Aorta (tissue), 5 donors: ENCODE measurements around the gene TGFBI. TPM values are rescaled to one million over a fixed set of nuclear protein-coding genes. Genes with fewer than 3 reads are reported as not detected.

Experiments used
- ATAC-seq: fragments of 200-7000 bp; cut with Tn5 transposase; one replicate; pipeline ENCODE4 v1.9.1; 2022; ENCODE audit warnings: moderate library complexity; ENCODE audit not compliant: low FRiP score
- DNase-seq, 2 donors: peaks; one replicate each; pipeline ENCODE4 v3.0.0-alpha.2; 2020
- H3K27ac ChIP-seq, 2 donors: one replicate each; pipeline ENCODE4 v1.5.1; 2013; ENCODE audit warnings: low read length in 2 of 2, mild to moderate bottlenecking in 2 of 2, moderate library complexity in 2 of 2, control low read depth in 1 of 2, inconsistent platforms in 1 of 2, low read depth in 1 of 2
- H3K27me3 ChIP-seq, 2 donors: one replicate each; pipeline ENCODE4 v1.6.1; 2013; ENCODE audit warnings: control low read depth in 1 of 2, low read length in 1 of 2, mild to moderate bottlenecking in 1 of 2, moderate library complexity in 1 of 2; ENCODE audit not compliant: insufficient read depth in 2 of 2, control insufficient read depth in 1 of 2
- H3K36me3 ChIP-seq, 2 donors: one replicate each; pipeline ENCODE4 v1.6.1; 2013; ENCODE audit warnings: control low read depth in 1 of 2, low read length in 1 of 2, mild to moderate bottlenecking in 1 of 2; ENCODE audit not compliant: insufficient read depth in 2 of 2, control insufficient read depth in 1 of 2
- H3K4me1 ChIP-seq, 2 donors: one replicate each; pipeline ENCODE4 v1.6.1; 2013; ENCODE audit warnings: low read length in 2 of 2, control low read depth in 1 of 2, mild to moderate bottlenecking in 1 of 2, moderate library complexity in 1 of 2; ENCODE audit not compliant: insufficient read depth in 2 of 2, control insufficient read depth in 1 of 2
- H3K4me3 ChIP-seq, 2 donors: one replicate each; pipeline ENCODE4 v1.5.1; 2013; ENCODE audit warnings: low read length in 2 of 2, control low read depth in 1 of 2, mild to moderate bottlenecking in 1 of 2
- H3K9me3 ChIP-seq: one replicate; pipeline ENCODE4 v1.6.1; 2013; ENCODE audit warnings: mild to moderate bottlenecking, low read length; ENCODE audit not compliant: control insufficient read depth
- WGBS, 2 donors: extraction: QIAGEN DNeasy Blood & Tissue Kit; methylation state at CpG; one replicate each; pipeline ENCODE4 v1.1.7; 2013; 5-methylcytosine and 5-hydroxymethylcytosine counted together
- intact Hi-C, 2 donors: fragments of 100-400 bp; cut with DNase I; formaldehyde crosslinking; loops; one replicate each; pipeline versions ENCODE4 v1.14.2 to v1.15.0; 2022
- polyA plus RNA-seq, 2 donors: library from polyadenylated mRNA; stranded (reverse); fragments of 200-250 nt; gene quantifications; one replicate each; pipeline ENCODE4 v1.2.3, GENCODE V29; 2013
- total RNA-seq, 2 donors: library from RNA; stranded (reverse); fragmentation: NEBNext Ultra II Directional; extraction: Animal tissue kit (Norgen Biotek cat#: 25700); gene quantifications; one replicate each; pipeline ENCODE4 v1.2.1, GENCODE V29; 2021
- donor health status: healthy with polysubstance abuse.
- donor health status: Bipolar disorder and iron deficiency.
- donor health status: DM: no; HTN: no; CAD: no.
- donor health status: DM: no; HTN: no; CAD: no.
- donor health status: DM: yes; HTN: yes; CAD: no.

The TGFBI gene
- total and polyA plus RNA-seq, 4 donors: 83.3 to 335 (median 207) TPM

DNA sequence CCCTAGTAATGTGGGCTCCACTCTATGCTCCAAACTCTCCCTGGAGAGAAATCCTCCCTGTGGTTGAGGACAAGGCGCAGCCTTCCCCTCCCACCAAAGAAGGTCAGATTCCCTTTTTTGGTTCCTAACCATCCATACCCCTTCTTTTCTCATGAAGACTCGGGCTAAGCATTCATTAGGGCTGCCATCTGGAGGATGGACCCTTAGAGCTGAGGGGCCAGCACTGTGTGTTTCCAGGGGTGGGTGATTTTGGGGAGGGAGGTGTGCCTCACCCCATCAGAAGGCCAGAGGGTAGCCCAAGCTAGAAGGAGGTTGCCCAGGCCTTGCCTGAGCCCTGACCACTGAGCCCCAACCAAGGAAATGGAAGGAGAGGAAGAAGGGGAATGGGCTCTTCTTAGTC, 36.8 kb downstream of the TGFBI start:
- intact Hi-C loops: no loop called here
- no peaks in the 10 kb centered on the region for H3K9me3 ChIP-seq
- peak overlapping the region in 1 of 2 donors; percentile 8 for H3K27ac ChIP-seq
- no peaks in the 10 kb centered on the region for H3K27me3 ChIP-seq
- no peak overlapping the region for H3K4me3 ChIP-seq
- DNase-seq: no peak
- WGBS, 2 donors: 95 to 98% methylated on average over 2 of the region's 2 CpGs
- H3K4me1 ChIP-seq: no peaks in the 10 kb centered on the region
- ATAC-seq: no peak
- peaks cover 0 to 1% of the 10 kb centered on the region in 2 donors for H3K36me3 ChIP-seq

DNA sequence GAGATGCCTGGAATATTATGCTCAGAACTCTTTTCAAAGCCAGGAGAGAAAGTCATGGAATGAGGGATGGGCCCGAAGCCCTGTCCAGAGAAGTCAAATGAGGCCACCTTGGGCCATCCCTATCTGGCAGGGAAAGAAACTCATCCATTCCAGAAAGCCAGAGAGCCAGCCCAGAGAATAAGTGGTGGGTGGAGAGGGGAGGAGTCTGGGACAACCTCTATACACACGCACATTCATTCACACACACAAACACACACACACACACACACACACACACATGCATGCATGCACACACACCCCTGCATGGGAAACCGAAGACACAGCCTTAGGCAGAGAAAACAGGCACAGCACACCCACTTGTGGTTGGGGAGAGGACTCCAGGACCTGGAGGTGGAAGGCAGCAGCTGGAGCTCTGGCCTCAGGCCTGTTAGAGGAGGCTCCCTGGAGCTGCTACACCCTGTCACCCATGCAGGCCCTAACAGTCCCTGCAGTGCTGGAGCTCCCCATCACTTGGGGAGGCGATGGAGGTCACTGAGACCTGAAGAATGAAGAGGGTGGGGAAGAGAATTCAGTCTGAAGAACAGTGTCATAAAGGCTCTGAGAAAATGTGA, 38.0 kb downstream of the TGFBI start:
- DNase-seq (no peak), ATAC-seq (peak; percentile 62)
- 24 to 29% methylated on average over 4 of the region's 4 CpGs for WGBS, 2 donors
- intact Hi-C loops: no loop called here
- Histone ChIP-seq H3K27me3 (no peaks in the 10 kb centered on the region), H3K36me3 (peaks cover 0 to 1% of the 10 kb centered on the region in 2 donors), H3K27ac (no peak overlapping the region), H3K9me3 (no peaks in the 10 kb centered on the region), H3K4me1 (no peaks in the 10 kb centered on the region), H3K4me3 (no peak overlapping the region)

GRCh38 chr5:136067422-136067821, 38.6 kb downstream of the TGFBI start:
- Histone ChIP-seq H3K27ac (no peak overlapping the region), H3K36me3 (peaks cover 0 to 1% of the 10 kb centered on the region in 2 donors), H3K27me3 (no peaks in the 10 kb centered on the region), H3K9me3 (no peaks in the 10 kb centered on the region), H3K4me3 (no peak overlapping the region), H3K4me1 (no peaks in the 10 kb centered on the region)
- intact Hi-C loops: no loop called here
- no peak for DNase-seq
- 98 to 99% methylated on average over 1 of the region's 1 CpG for WGBS, 2 donors
- no peak for ATAC-seq

GRCh38 chr5:136070486-136071285, 41.9 kb downstream of the TGFBI start:
- H3K9me3 ChIP-seq: no peaks in the 10 kb centered on the region
- DNase-seq: no peak
- H3K27ac ChIP-seq: no peak overlapping the region
- no peak overlapping the region for H3K4me3 ChIP-seq
- no peaks in the 10 kb centered on the region for H3K36me3 ChIP-seq
- no peaks in the 10 kb centered on the region for H3K27me3 ChIP-seq
- 85 to 94% methylated on average over 9 of the region's 9 CpGs for WGBS, 2 donors
- intact Hi-C loops: no loop called here
- ATAC-seq: no peak
- no peaks in the 10 kb centered on the region for H3K4me1 ChIP-seq

- Histone ChIP-seq H3K36me3 (no peaks in the 10 kb centered on the region), H3K4me3 (no peak overlapping the region), H3K27ac (no peak overlapping the region), H3K27me3 (no peaks in the 10 kb centered on the region), H3K4me1 (no peaks in the 10 kb centered on the region), H3K9me3 (no peaks in the 10 kb centered on the region)
- no peak for ATAC-seq
- no peak for DNase-seq
- 95 to 97% methylated on average over 5 of the region's 5 CpGs for WGBS, 2 donors
- intact Hi-C loops: no loop called here
Observed at GRCh38 chr5:136073714-136074529, 45.1 kb downstream of the TGFBI start.

GRCh38 chr5:136075466-136075891, 46.7 kb downstream of the TGFBI start:
- WGBS, 2 donors: 95 to 96% methylated on average over 1 of the region's 1 CpG
- H3K36me3 ChIP-seq: no peaks in the 10 kb centered on the region
- DNase-seq: no peak
- H3K27ac ChIP-seq: no peak overlapping the region
- intact Hi-C loops: no loop called here
- no peak for ATAC-seq
- H3K4me3 ChIP-seq: no peak overlapping the region
- H3K4me1 ChIP-seq: no peaks in the 10 kb centered on the region
- H3K27me3 ChIP-seq: no peaks in the 10 kb centered on the region
- no peaks in the 10 kb centered on the region for H3K9me3 ChIP-seq

- no peaks in the 10 kb centered on the region for H3K36me3 ChIP-seq
- H3K4me1 ChIP-seq: no peaks in the 10 kb centered on the region
- H3K27me3 ChIP-seq: no peaks in the 10 kb centered on the region
- H3K9me3 ChIP-seq: no peaks in the 10 kb centered on the region
- intact Hi-C loops: no loop called here
- no peak overlapping the region for H3K4me3 ChIP-seq
- no peak for ATAC-seq
- no peak overlapping the region for H3K27ac ChIP-seq
- WGBS, 2 donors: 68 to 84% methylated on average over 6 of the region's 6 CpGs
- DNase-seq: no peak
Observed at GRCh38 chr5:136076067-136076466, 47.3 kb downstream of the TGFBI start.

DNA sequence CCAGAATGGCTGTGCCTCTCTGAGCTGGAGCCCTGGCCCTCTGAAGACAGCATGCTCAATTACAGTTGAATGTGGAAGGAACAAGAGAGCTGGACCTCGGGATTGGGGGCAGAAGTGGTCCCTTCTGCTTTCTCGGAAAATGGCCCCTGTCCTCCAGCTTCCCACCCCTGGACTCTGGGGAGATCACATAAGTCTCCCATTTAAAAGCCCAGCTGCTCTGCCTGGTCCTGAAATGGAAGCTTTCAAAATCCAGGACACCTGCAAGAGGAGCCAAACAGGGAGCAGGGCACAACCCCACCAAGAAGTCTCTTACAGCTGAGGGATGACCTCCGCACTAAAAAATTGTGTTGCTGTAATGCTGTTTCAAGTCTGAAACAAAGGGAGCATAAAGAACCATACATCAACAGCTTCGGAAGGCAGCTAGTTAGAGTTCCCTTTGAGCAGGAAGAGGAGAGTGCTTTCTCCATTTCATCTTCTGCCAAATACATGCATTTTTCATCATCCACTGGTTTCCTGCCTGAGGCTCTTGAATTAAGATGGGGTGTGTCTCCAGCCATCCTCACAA, 48.2 kb downstream of the TGFBI start:
- Histone ChIP-seq H3K4me1 (no peaks in the 10 kb centered on the region), H3K27ac (no peak overlapping the region), H3K4me3 (no peak overlapping the region), H3K27me3 (no peaks in the 10 kb centered on the region), H3K36me3 (no peaks in the 10 kb centered on the region), H3K9me3 (no peaks in the 10 kb centered on the region)
- 97 to 98% methylated on average over 4 of the region's 4 CpGs for WGBS, 2 donors
- no peak for DNase-seq
- intact Hi-C loops: no loop called here
- ATAC-seq: no peak
